Measurements from ENCODE around the gene TRMT44. TPM values are rescaled to one million over a fixed set of nuclear protein-coding genes. Genes with fewer than 3 reads are reported as not detected.

Gene TRMT44
- total and polyA plus RNA-seq, 8 donors: 1.8 to 39.7 (median 8.4) TPM

DNA sequence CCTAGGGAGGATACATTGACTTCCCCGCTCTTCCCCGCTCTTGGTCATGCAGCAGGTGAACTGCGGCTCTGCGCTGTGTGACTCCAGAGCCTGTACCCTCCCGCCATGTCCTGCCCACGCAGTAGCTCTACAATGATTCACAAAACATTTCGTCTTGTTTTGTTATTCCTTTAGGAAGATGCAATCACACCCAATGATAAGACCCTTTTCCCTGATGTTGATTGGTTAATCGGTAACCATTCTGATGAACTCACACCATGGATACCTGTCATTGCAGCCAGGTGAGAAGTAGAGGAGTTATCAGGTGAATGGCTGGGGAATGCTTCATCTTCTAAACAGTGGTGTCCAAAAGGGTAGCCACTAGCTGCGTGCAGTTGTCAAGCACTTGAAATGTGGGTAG is 23.2 kb downstream of the TRMT44 start:
- intact Hi-C loops (cut with DNase I; ENCODE audit: low total_unique reads): no loop called here
- 90 to 92% (median 91%) methylated on average over 9 of the region's 9 CpGs for WGBS, 5 donors
- H3K9me3 ChIP-seq: no peaks in the 10 kb centered on the region
- no peak for TF ChIP-seq POLR2A (IDR thresholded peaks at IDR 0.05)
- no peak for TF ChIP-seq EP300 (IDR thresholded peaks at IDR 0.05)
- no peak for TF ChIP-seq POLR2AphosphoS5 (IDR thresholded peaks at IDR 0.05)
- TF ChIP-seq, protein P1, sequence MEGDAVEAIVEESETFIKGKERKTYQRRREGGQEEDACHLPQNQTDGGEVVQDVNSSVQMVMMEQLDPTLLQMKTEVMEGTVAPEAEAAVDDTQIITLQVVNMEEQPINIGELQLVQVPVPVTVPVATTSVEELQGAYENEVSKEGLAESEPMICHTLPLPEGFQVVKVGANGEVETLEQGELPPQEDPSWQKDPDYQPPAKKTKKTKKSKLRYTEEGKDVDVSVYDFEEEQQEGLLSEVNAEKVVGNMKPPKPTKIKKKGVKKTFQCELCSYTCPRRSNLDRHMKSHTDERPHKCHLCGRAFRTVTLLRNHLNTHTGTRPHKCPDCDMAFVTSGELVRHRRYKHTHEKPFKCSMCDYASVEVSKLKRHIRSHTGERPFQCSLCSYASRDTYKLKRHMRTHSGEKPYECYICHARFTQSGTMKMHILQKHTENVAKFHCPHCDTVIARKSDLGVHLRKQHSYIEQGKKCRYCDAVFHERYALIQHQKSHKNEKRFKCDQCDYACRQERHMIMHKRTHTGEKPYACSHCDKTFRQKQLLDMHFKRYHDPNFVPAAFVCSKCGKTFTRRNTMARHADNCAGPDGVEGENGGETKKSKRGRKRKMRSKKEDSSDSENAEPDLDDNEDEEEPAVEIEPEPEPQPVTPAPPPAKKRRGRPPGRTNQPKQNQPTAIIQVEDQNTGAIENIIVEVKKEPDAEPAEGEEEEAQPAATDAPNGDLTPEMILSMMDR (IDR thresholded peaks at IDR 0.05): no peak
- no peaks in the 10 kb centered on the region for H3K27me3 ChIP-seq
- H3K4me1 ChIP-seq: no peaks in the 10 kb centered on the region
- no peak overlapping the region for H3K4me3 ChIP-seq
- no peak overlapping the region for H3K27ac ChIP-seq
- DNase-seq: no peak
- H3K36me3 ChIP-seq: peaks cover 45 to 98% (median 94%) of the 10 kb centered on the region in 4 donors

DNA sequence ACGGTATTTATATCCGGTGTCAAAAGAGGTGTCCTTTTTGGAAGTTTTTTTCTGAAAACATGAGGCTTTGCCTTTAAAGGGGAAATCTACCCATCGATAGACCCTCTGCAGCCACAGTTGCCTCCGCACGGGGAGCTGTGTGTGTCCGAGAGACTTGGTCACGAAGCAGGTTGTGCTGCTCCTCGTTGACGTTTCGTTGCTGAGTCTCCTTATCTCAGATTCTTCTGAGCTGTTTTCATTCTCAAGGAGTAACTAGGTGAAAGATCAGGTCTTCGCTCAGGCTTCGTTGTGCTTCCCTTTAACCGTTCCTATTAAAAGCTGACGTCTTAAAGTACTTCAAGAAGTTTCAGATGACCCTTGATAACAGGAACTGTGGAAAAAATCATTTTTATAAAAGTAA is 23.8 kb downstream of the TRMT44 start:
- H3K4me3 ChIP-seq: no peak overlapping the region
- H3K4me1 ChIP-seq: no peaks in the 10 kb centered on the region
- intact Hi-C loops (cut with DNase I; ENCODE audit: low total_unique reads): no loop called here
- no peak overlapping the region for H3K27ac ChIP-seq
- H3K36me3 ChIP-seq: peaks cover 40 to 98% (median 94%) of the 10 kb centered on the region in 4 donors
- H3K9me3 ChIP-seq: no peaks in the 10 kb centered on the region
- DNase-seq: peak in 1 of 2 donors; percentile 58
- TF ChIP-seq, protein P1 (IDR thresholded peaks at IDR 0.05): no peak
- no peak for TF ChIP-seq POLR2AphosphoS5 (IDR thresholded peaks at IDR 0.05)
- no peak for TF ChIP-seq POLR2A (IDR thresholded peaks at IDR 0.05)
- no peak for TF ChIP-seq EP300 (IDR thresholded peaks at IDR 0.05)
- H3K27me3 ChIP-seq: no peaks in the 10 kb centered on the region
- WGBS, 5 donors: 69 to 81% (median 76%) methylated on average over 14 of the region's 14 CpGs

DNA sequence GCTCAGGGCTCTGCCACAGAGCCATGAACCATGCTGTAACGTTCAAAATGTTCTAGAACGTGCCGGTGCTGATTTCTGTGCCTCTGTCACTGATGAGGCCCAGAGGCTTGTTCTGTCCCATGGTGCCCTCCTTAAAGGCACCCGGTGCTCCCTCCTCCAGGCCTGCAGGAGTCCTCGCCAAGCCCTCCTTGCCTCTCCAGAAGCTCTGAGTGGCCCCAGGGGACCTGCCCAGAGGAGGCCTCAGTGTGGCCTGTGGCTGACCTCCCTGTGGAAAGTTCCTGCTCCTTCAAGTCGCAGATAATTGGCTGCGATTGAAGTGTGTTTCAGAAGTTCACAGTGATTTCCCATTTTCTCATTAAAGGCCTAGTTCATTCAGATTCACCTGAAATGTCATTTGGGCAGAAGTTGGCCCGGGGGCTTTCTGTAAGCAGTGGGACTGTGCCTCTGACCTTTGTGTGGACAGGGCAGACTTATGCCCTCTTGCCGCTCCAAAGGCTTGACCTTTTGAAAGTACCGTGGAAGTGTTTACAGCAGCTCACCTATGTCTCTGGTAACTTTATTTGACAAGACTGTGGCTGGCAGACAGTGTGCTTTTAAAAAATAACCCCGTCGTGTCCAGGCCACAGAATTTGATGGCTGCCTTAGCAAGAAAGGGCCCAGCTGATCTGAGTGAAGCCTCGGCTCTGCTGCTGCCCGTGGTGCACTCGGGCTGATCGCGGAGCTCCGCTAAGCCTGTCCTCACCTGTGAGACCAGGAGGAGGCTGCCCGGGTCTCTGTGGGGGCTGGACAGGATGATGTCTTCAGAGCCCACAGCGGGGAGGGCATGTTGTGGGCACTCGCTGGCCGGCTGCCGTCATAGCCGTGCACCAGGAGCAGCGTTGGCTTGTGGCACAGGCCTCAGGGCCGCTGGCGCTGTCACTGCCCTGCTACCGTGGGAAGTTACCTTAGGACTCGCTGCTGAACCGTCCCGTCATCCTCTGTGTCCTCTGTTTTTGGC is 25.3 kb downstream of the TRMT44 start:
- intact Hi-C loops (cut with DNase I; ENCODE audit: low total_unique reads): no loop called here
- H3K27ac ChIP-seq: no peak overlapping the region
- TF ChIP-seq, protein P1 (IDR thresholded peaks at IDR 0.05): no peak
- TF ChIP-seq EP300 (IDR thresholded peaks at IDR 0.05) (no peak), POLR2A (IDR thresholded peaks at IDR 0.05) (no peak), POLR2AphosphoS5 (IDR thresholded peaks at IDR 0.05) (no peak)
- DNase-seq: no peak
- H3K4me3 ChIP-seq: no peak overlapping the region
- WGBS, 5 donors: 84 to 89% (median 87%) methylated on average over 28 to 31 of the region's 31 CpGs
- H3K9me3 ChIP-seq: no peaks in the 10 kb centered on the region
- H3K36me3 ChIP-seq: peaks cover 34 to 97% (median 92%) of the 10 kb centered on the region in 4 donors
- no peaks in the 10 kb centered on the region for H3K27me3 ChIP-seq
- H3K4me1 ChIP-seq: no peaks in the 10 kb centered on the region

DNA sequence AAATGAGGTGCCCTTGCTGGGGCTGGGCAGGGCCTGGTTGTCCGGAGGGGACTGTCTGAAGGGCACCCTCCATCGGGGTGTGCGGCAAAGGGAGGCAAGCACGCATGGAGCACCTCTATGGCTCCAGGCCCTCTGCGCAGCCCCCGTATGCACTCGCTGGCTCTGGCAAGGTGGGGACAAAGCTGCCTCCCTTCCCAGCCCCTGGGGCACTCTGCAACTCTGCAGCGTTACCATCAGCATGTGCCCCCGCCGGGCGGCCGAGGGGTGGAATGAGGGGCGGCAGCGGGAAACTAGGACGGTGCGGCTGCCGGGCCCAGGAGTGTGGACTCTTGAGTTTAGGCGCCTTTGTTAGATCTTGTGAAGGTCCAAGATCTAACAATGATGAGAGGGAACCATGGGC is 26.4 kb downstream of the TRMT44 start:
- WGBS, 5 donors: 93 to 97% (median 96%) methylated on average over 18 of the region's 18 CpGs
- peaks cover 36 to 93% (median 90%) of the 10 kb centered on the region in 4 donors for H3K36me3 ChIP-seq
- intact Hi-C loops (cut with DNase I; ENCODE audit: low total_unique reads): no loop called here
- no peak overlapping the region for H3K4me3 ChIP-seq
- no peak for DNase-seq
- TF ChIP-seq POLR2A (IDR thresholded peaks at IDR 0.05) (no peak), POLR2AphosphoS5 (IDR thresholded peaks at IDR 0.05) (no peak), EP300 (IDR thresholded peaks at IDR 0.05) (no peak)
- TF ChIP-seq, protein P1 (IDR thresholded peaks at IDR 0.05): no peak
- H3K4me1 ChIP-seq: peaks cover under 1 to 7% (median 3%) of the 10 kb centered on the region in 4 donors
- no peaks in the 10 kb centered on the region for H3K9me3 ChIP-seq
- H3K27ac ChIP-seq: no peak overlapping the region
- H3K27me3 ChIP-seq: no peaks in the 10 kb centered on the region

All from stomach (tissue), 9 donors.